NCI-H1436 treated with DMSO at 0.1 percent for 48 hours (cell line): ENCODE results near the gene ASXL1.
"Not testable (repeated sequence)": the region's sequence is repeated elsewhere in the genome, so short reads cannot be mapped to it uniquely, and the experiment has no call there.

Experiments
- DNase-seq: peaks from one replicate; lab custom pipeline; 2025; lab: John Stamatoyannopoulos, UW

ASXL1 gene

DNA sequence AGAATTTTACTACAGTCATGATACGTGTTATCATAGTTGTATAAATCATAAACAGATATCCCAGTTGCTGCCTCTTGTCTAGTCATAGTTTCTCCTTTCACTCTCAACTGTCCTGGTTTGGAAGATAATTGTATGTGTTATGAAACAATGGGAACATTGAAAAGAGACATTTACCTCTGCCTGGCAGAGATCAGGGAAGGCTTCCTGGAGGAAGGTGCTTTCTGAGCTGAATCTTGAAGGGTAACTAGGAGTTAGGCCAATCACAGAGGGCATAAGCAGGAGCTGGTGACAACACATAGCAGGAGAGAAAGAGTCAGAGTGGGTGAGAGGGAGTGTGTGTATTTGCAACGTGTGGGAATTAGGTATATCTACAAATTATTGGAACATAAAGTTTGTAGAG is 5.4 kb downstream of the ASXL1 start:
- DNase-seq = no peak

DNA sequence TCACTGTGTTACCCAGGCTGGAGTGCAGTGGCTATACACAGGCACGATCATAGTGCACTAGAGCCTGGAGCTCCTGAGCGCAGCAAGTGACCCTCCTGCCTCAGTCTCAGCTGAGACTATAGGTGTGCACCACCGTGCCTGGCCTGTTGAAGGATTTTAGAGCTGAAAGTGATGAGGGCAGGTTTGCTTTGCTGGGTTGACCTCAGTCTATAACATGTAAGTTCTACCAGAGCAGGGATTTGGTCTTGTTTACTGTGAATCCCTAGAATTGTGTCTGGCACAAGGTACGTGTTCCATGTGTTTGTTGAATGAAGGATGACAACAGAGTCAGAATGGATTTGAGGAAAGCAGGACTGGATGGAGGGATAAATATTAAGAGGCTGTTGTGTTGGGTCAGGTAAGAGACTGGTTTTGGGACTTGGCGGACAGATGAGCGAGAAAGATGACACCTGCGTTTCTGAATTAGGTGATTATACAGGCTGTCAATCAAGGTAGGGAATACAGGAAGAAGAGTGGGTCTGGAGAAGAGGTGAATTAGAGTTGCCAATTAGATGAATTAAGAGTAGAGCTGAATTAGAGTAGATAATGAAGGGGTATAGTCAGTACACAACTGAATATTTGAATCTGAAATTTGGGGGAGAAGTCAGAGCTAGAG is 6.5 kb downstream of the ASXL1 start:
- DNase-seq = no peak

- no peak for DNase-seq
Measured at GRCh38 chr20:32365564-32365963, 7.4 kb downstream of the ASXL1 start.

- no peak for DNase-seq
Measured at GRCh38 chr20:32366380-32366779, 8.2 kb downstream of the ASXL1 start.

DNA sequence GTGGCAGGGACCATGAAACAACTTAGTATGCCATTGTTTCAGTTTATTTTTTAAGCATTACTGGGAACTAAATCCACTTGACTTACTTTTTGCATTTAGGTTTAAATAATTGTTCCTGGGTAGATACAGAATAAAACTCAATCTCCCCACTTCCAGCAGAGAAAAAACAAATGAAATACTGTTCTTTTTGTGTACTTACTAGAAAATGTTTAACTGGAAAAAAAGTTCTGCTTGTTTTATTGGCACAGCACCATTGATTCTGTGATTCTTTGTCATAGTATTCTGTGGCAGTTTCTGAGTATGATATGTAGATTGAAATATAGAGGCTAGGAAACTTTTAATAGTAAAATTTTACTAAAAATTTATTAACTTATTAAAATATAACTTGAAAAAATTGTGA is 10.2 kb downstream of the ASXL1 start:
- DNase-seq = no peak

- DNase-seq = no peak
Measured at GRCh38 chr20:32368925-32369324, 10.8 kb downstream of the ASXL1 start.

- no peak for DNase-seq
Measured at GRCh38 chr20:32370897-32371296, 12.8 kb downstream of the ASXL1 start.

- DNase-seq = no peak
Measured at GRCh38 chr20:32378461-32378860, 20.3 kb downstream of the ASXL1 start.

GRCh38 chr20:32380037-32380436 is 21.9 kb downstream of the ASXL1 start:
- not testable (repeated sequence) for DNase-seq

DNA sequence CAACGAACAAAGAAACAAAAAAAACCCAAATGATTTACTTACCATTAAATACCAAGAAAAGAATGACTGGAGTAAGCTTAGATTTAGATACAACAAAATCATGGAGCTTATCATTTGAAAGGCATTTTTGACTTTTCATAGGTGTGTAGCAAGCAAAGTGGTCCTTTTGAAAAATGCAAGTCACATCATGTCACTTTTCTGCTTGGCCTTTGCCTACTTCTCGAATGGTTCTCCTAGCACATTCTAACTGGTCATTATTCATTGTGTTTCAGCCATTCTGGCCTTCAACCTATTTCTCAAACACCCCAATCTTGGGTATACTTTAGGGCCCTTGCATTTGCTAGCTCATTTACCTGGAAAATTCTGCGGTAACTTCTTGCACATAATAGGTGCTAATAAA is 22.6 kb downstream of the ASXL1 start:
- DNase-seq = no peak

DNA sequence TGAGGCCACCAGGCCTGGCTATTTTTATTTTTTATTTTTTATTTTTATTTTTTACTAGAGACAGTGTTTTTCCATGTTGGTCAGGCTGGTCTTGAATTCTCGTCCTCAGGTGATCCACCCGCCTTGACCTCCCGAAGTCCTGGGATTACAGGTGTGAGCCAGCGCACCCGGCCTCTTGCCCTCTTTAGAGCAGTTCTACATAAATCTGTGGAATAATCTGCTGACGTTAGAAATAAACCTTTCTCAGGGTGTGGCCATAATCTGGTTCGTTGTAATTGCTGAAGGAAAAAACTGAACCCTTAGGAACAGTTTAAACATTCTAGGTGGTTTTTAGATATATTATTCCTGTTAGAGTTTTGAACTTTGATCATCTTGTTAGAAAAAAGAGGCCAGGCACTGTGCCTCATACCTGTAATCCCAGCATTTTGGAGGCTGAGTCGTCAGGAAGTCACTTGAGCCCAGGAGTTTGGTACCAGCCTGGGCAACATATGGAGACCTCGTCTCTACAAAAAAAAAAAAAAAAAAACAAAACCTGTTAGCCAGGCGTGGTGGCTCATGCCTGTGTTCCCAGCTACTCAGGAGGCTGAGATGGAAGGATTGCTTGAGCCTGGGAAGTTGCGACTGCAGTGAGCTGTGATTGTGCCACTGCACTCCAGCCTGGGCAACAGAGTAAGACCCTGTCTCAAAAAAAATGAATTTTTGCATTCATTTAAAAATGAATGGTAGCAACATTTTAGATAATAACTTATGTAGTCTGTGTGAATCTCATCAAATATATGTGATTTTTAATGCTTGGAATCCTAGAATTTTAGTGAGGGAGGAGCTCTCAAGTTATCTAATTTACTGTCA is 24.2 kb downstream of the ASXL1 start:
- no peak for DNase-seq

DNA sequence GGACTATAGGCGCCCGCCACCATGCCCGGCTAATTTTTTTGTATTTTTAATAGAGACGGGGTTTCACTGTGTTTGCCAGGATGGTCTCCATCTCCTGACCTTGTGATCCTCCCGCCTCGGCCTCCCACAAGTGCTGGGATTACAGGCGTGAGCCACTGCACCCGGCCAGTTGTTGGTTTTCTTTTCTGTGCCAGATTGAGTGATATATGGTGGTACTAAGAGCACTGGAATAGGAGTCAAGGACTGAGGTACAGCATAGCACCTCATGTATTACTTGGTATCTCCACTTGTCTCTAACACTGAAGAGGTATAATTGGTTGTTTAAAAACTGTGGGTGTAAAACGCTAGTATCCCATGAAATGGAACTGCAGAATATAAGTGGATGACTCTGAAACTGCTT is 25.3 kb downstream of the ASXL1 start:
- not testable (repeated sequence) for DNase-seq

- no peak for DNase-seq
Measured at GRCh38 chr20:32385541-32385940, 27.4 kb downstream of the ASXL1 start.

DNA sequence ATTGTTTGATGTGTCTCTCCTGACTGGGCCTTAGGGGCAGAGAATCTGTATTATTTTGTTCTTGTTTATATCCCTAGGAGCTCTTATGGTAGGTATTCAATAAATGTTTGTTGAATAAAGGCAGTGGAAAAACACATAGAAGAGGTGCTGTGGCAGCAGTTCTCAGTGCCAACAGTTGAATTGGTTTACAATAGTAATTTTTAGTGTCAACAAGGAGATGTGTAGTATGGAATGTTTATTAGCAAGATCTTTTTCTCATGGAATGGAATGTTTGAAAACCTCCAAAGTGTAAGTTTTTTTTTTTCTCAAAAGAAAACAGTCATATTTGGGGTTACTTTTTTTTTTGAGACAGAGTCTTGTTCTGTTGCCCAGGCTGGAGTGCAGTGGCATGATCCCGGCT is 28.0 kb downstream of the ASXL1 start:
- DNase-seq = no peak

GRCh38 chr20:32387252-32387651 is 29.1 kb downstream of the ASXL1 start:
- no peak for DNase-seq

DNA sequence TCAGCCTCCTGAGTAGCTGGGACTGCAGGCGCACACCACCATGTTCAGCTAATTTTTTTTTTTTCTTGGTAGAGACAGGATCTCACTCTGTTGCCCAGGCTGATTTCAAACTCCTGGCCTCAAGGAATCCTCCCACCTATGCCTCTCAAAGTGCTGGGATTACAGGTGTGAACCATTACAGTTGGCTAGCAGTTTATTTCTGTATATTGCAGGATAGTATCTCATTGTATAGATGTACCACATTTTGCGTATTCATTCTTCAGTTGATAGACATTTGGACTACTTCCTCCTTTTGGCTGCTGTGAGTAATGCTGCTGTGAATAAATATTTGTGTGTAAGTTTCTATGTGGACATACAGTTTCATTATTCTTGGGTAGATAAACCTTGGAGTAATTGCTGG is 32.9 kb downstream of the ASXL1 start:
- DNase-seq = no peak

DNA sequence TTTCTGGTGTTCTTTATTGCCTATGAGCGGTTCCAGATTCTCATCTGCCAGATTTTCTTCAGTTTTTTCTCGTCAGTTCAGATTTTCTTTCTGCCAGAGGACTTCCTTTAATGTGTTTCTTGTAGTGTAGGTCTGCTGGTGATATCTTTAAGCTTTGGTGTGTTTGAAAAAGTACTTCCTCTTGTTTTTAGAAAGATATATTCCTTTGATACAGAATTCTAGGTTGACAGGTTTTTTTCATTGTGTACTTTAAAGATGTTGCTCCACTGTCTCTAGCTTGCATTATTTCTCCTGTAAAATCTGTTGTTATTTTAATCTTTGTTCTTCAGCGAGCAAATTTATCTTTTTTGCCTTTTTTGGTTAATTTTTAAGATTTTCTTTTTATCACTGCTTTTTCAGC is 36.9 kb downstream of the ASXL1 start:
- DNase-seq = no peak

DNA sequence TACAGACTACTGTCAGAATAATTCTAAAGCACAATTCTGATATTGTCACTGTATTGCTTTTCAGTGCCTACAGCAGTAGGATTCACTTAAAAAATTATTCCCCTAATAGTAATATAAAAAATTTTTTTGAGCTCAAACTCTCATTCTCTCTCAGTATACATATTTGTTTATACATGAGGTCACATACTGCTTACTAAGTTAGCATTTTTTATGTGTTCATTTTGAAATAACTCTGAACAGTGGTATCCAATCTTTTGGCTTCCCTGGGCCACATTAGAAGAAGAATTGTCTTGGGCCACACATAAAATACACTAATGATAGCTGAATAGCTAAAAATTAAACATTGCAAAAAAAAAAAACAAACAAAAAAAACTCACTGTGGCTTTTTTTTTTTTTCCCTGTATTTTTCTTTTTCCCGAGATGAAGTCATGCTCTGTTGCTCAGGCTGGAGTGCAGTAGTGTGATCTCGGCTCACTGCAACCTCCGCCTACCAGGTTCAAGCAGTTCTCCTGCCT is 38.6 kb downstream of the ASXL1 start:
- DNase-seq = no peak

- DNase-seq = no peak
Measured at GRCh38 chr20:32397567-32398084, 39.5 kb downstream of the ASXL1 start.

GRCh38 chr20:32400476-32400875 is 42.3 kb downstream of the ASXL1 start:
- DNase-seq = no peak

DNA sequence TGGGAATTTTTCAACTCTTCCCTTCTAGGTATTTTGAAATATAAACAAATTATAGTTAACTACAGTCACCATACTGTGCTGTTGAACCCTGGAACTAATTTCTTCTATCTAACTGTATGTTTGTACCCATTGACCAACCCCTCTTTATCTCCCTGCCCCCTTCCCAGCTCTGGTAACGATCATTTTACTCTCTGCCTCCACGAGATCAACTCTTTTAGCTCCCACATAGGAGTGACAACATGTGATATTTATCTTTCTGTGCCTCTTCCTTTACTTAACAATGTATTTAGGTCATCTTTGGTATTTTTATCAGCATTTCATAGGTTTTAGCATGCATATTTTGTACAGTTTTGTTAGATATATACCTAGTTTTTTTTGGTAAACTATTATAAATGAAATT is 45.9 kb downstream of the ASXL1 start:
- DNase-seq = no peak

DNA sequence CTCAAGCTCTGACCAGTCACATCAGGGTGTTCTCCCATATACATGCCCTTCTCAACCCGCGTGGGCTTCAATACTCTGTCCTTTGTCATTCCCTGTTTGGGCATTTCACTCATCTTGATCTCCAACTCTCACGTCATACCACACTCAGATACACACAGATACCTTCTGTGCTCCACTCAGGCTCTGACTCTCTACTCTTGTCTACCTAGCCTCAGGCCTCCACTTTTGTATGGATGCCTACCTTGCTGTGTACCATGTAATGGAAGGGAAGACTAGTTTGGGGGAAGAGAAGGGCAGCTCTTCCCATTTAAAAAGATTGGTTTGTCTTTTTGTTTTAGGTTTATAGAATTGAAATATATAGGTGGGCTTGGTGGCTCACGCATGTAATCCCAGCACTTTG is 48.6 kb downstream of the ASXL1 start:
- no peak for DNase-seq

GRCh38 chr20:32407131-32407750 is 49.1 kb downstream of the ASXL1 start:
- not testable (repeated sequence) for DNase-seq
